B cell (primary cell): ENCODE measurements around the gene MLLT10. TPM values are rescaled to one million over a fixed set of nuclear protein-coding genes. Genes with fewer than 3 reads are reported as not detected.

Experiments used
- ATAC-seq: fragments of 200-7000 bp; cut with Tn5 transposase; one replicate; pipeline ENCODE4 v1.10.0; 2021; ENCODE audit warnings: low read depth, mild to moderate bottlenecking, moderate number of reproducible peaks, moderate library complexity
- CTCF ChIA-PET: fragments of 350-600 bp; sonication (Branson Sonifier 250); formaldehyde crosslinking; loops from one replicate; lab custom pipeline; 2021; ENCODE audit warnings: antibody characterized with exemption, inconsistent platforms; lab: Charles Lee
- POLR2A ChIA-PET: fragments of 350-600 bp; sonication (Branson Sonifier 250); formaldehyde crosslinking; loops from one replicate; lab custom pipeline; 2021; ENCODE audit warnings: antibody characterized with exemption; lab: Charles Lee
- DNase-seq: peaks from one replicate; pipeline ENCODE4 v3.0.0; 2013
- H2AFZ ChIP-seq: 2 replicates; pipeline ENCODE4 v1.6.1; 2012; ENCODE audit warnings: mild to moderate bottlenecking, low read depth, low read length; ENCODE audit not compliant: insufficient read depth, poor library complexity, severe bottlenecking
- H3K27ac ChIP-seq, 2 donors: 1 replicate in 1 of 2; 2 replicates in 1 of 2; pipeline ENCODE4 v1.5.1; 2012 to 2013; ENCODE audit warnings: low read length in 2 of 2, mild to moderate bottlenecking in 2 of 2, moderate library complexity in 1 of 2
- H3K27me3 ChIP-seq, 4 experiments: fragments of 200-600 bp in 1 of 4; sonication (generic) in 1 of 4; replicated peaks in 1 of 4; 1 replicate in 2 of 4; 2 replicates in 2 of 4; pipeline versions ENCODE4 v1.6.1 to v1.7.0; 2013 to 2016; ENCODE audit warnings: low read length in 3 of 4, mild to moderate bottlenecking in 2 of 4, mixed read lengths in 1 of 4, moderate library complexity in 1 of 4; ENCODE audit not compliant: insufficient read depth in 4 of 4, control insufficient read depth in 3 of 4; ENCODE audit errors: control extremely low read depth in 1 of 4
- H3K36me3 ChIP-seq, 2 experiments: replicated peaks in 1 of 2; 1 replicate in 1 of 2; 2 replicates in 1 of 2; pipeline versions ENCODE4 v1.6.1 to v1.7.1; 2013; ENCODE audit warnings: low read length in 1 of 2; ENCODE audit not compliant: insufficient read depth in 2 of 2, control insufficient read depth in 1 of 2; ENCODE audit errors: control extremely low read depth in 1 of 2, extremely low read depth in 1 of 2
- H3K4me1 ChIP-seq, 2 donors: fragments of 200-600 bp in 1 of 2; sonication (generic) in 1 of 2; 1 replicate in 1 of 2; 2 replicates in 1 of 2; pipeline versions ENCODE4 v1.5.1 to v1.6.1; 2013 to 2017; ENCODE audit warnings: low read length in 2 of 2; ENCODE audit not compliant: control insufficient read depth in 2 of 2, insufficient read depth in 2 of 2
- H3K4me2 ChIP-seq: replicated peaks from 2 replicates; pipeline ENCODE3; 2012; ENCODE audit warnings: mild to moderate bottlenecking, low read depth, low read length; ENCODE audit not compliant: poor library complexity, severe bottlenecking
- H3K4me3 ChIP-seq, 5 experiments: fragments of 200-600 bp in 1 of 5; sonication (generic) in 1 of 5; 1 replicate in 3 of 5; 2 replicates in 2 of 5; pipeline versions ENCODE4 v1.5.1 to v1.7.0; 2011 to 2016; ENCODE audit warnings: low read length in 4 of 5, mild to moderate bottlenecking in 4 of 5, low read depth in 2 of 5, control low read depth in 1 of 5, moderate library complexity in 1 of 5; ENCODE audit not compliant: insufficient read depth in 1 of 5; ENCODE audit errors: control extremely low read depth in 1 of 5, extremely low read depth in 1 of 5
- H3K79me2 ChIP-seq: fragments of 200-600 bp; sonication (generic); one replicate; pipeline ENCODE4 v1.6.0; 2016; ENCODE audit warnings: low read length; ENCODE audit not compliant: control insufficient read depth, insufficient read depth
- H3K9ac ChIP-seq: fragments of 200-600 bp; sonication (generic); 2 replicates; pipeline ENCODE4 v1.6.1; 2017; ENCODE audit warnings: mild to moderate bottlenecking, low read length, moderate library complexity
- H3K9me3 ChIP-seq, 3 donors: one replicate each; pipeline versions ENCODE4 v1.6.1 to v1.7.1; 2013; ENCODE audit warnings: low read length in 2 of 3; ENCODE audit not compliant: control insufficient read depth in 2 of 3, insufficient read depth in 1 of 3; ENCODE audit errors: control extremely low read depth in 1 of 3
- H4K20me1 ChIP-seq: 2 replicates; pipeline ENCODE4 v1.6.0; 2012; ENCODE audit warnings: mild to moderate bottlenecking, low read length; ENCODE audit not compliant: insufficient read depth, control insufficient read depth, poor library complexity, severe bottlenecking
- H3K27ac Mint-ChIP-seq: one replicate; pipeline ENCODE4 v1.8.0; 2021; ENCODE audit warnings: mixed read lengths
- H3K27me3 Mint-ChIP-seq: one replicate; pipeline ENCODE4 v1.8.0; 2021; ENCODE audit warnings: mixed read lengths
- H3K4me1 Mint-ChIP-seq: one replicate; pipeline ENCODE4 v1.8.0; 2021; ENCODE audit warnings: mixed read lengths
- H3K4me3 Mint-ChIP-seq: one replicate; pipeline ENCODE4 v1.8.0; 2021; ENCODE audit warnings: mixed read lengths
- H3K9me3 Mint-ChIP-seq: one replicate; pipeline ENCODE4 v1.8.0; 2022; ENCODE audit warnings: mixed read lengths; ENCODE audit not compliant: insufficient read depth
- CTCF ChIP-seq: fragments of 200-600 bp; IDR thresholded peaks from one replicate; pipeline ENCODE4 v1.8.0; 2022; ENCODE audit warnings: antibody characterized with exemption, mild to moderate bottlenecking
- EZH2 ChIP-seq: IDR thresholded peaks from 2 replicates; pipeline ENCODE4 v1.6.1; 2012; ENCODE audit warnings: borderline replicate concordance, low read depth, mild to moderate bottlenecking, moderate library complexity, low read length; ENCODE audit not compliant: insufficient read depth, poor library complexity, severe bottlenecking
- WGBS: methylation state at CpG from one replicate; pipeline ENCODE4 v1.1.5; 2013; ENCODE audit warnings: missing lambda C conversion rate; ENCODE audit not compliant: insufficient coverage; 5-methylcytosine and 5-hydroxymethylcytosine counted together
- intact Hi-C: fragments of 100-400 bp; cut with micrococcal nuclease; formaldehyde crosslinking; loops from one replicate; pipeline ENCODE4 v1.10.0; 2022
- polyA plus RNA-seq: library from polyadenylated mRNA; depleted of rRNA; stranded (reverse); fragments of >200 nt; gene quantifications from 2 replicates; pipeline ENCODE4 v1.2.3, GENCODE V29; 2012
- total RNA-seq, 2 donors: library from RNA; stranded (reverse); fragments of 120-200 nt in 1 of 2; gene quantifications; 1 replicate in 1 of 2; 2 replicates in 1 of 2; pipeline versions ENCODE4 v1.2.3 to v1.2.4, GENCODE V29; 2013 to 2022

The MLLT10 gene
- total and polyA plus RNA-seq, 2 donors (not counting 1 experiment from before 2014, with no cell fraction given), result 21.7 to 70.5 TPM

DNA sequence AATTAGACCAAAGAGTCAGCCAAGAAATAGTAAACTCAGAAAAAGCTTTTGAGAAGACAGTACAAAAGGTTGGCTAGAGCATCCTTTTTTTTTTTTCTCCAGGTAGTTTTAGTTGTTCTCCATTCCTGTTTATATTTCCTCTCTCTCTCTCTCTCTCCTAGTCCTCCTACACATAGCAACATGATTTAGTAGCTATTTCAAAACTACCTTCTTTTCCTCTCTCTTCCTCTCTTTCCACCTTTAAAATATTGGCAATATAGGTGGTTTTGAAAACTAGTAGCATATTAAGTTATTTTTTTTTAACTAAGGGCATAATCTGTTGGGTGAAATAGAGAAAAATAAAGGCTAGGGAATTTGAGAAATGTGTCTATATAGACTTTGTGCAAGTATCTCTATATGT lies 13.5 kb upstream of the MLLT10 start:
- H3K9me3 ChIP-seq, result peaks cover 0 to 13% (median 0%) of the 10 kb centered on the region in 3 donors
- intact Hi-C loops, result no loop called here
- H3K27me3 ChIP-seq, result peaks cover 0 to 76% (median 73%) of the 10 kb centered on the region in 4 experiments
- no peak for ATAC-seq
- ChIA-PET POLR2A (interaction anchor here (0.7 to 1.2 kb wide), 2 partner anchors 24 to 919 kb away, joined by 3 read pairs; no protein-coding TSS in a partner anchor), CTCF (interaction anchor here (0.6 to 3.1 kb wide), 5 partner anchors 13 to 140 kb away, joined by 3 to 14 read pairs (median 3); partner anchors contain the start of gene MLLT10)
- no peaks in the 10 kb centered on the region for H3K79me2 ChIP-seq
- no peaks in the 10 kb centered on the region for H3K36me3 ChIP-seq
- Mint-ChIP-seq H3K4me3 (peak overlapping the region; percentile 23), H3K27ac (no peak overlapping the region), H3K4me1 (peaks cover 47% of the 10 kb centered on the region), H3K9me3 (no peaks in the 10 kb centered on the region), H3K27me3 (peaks cover 74% of the 10 kb centered on the region)
- H4K20me1 ChIP-seq, result peaks cover 12% of the 10 kb centered on the region
- no peak overlapping the region for H3K4me2 ChIP-seq
- TF ChIP-seq CTCF (no peak), EZH2 (no peak)
- no peak overlapping the region for H3K4me3 ChIP-seq
- H2AFZ ChIP-seq, result no peak overlapping the region
- H3K9ac ChIP-seq, result no peak overlapping the region
- DNase-seq, result no peak
- no peak overlapping the region for H3K27ac ChIP-seq
- peaks cover 48 to 60% of the 10 kb centered on the region in 2 donors for H3K4me1 ChIP-seq

GRCh38 chr10:21520949-21521348 lies 13.1 kb upstream of the MLLT10 start:
- no peaks in the 10 kb centered on the region for H3K36me3 ChIP-seq
- Mint-ChIP-seq H3K27ac (no peak overlapping the region), H3K4me3 (peak overlapping the region; percentile 23), H3K27me3 (peaks cover 72% of the 10 kb centered on the region), H3K9me3 (no peaks in the 10 kb centered on the region), H3K4me1 (peaks cover 44% of the 10 kb centered on the region)
- CTCF ChIA-PET, result interaction anchor here (0.6 to 3.1 kb wide), 3 partner anchors 15 to 139 kb away, joined by 3 to 14 read pairs (median 3); no protein-coding TSS in a partner anchor
- H3K9ac ChIP-seq, result no peak overlapping the region
- 82% methylated on average over 5 of the region's 8 CpGs for whole genome bisulfite sequencing
- intact Hi-C loops, result no loop called here
- DNase-seq (no peak), ATAC-seq (no peak)
- POLR2A ChIA-PET, result no interaction called here
- peaks cover 51 to 60% of the 10 kb centered on the region in 2 donors for H3K4me1 ChIP-seq
- H3K4me3 ChIP-seq, result no peak overlapping the region
- TF ChIP-seq EZH2 (no peak), CTCF (no peak)
- H4K20me1 ChIP-seq, result peaks cover 12% of the 10 kb centered on the region
- peaks cover 0 to 75% (median 69%) of the 10 kb centered on the region in 4 experiments for H3K27me3 ChIP-seq
- H3K9me3 ChIP-seq, result peaks cover 0 to 13% (median 0%) of the 10 kb centered on the region in 3 donors
- H3K4me2 ChIP-seq, result no peak overlapping the region
- no peak overlapping the region for H2AFZ ChIP-seq
- H3K27ac ChIP-seq, result no peak overlapping the region
- H3K79me2 ChIP-seq, result no peaks in the 10 kb centered on the region
